OCI-LY3 (cell line): ENCODE data around the gene NCOR2.

Experiments
- H2AFZ ChIP-seq: fragments of 200-600, 300-600 bp; shearing (Covaris generic); 2 replicates; pipeline ENCODE4 v1.6.0; 2014; ENCODE audit warnings: antibody characterized with exemption, low read depth, low read length
- H3K27ac ChIP-seq: fragments of 200-600, 300-600 bp; sonication (generic); 2 replicates; pipeline ENCODE4 v1.5.1; 2014; ENCODE audit warnings: mild to moderate bottlenecking, low read length, moderate library complexity, mixed read lengths
- H3K27me3 ChIP-seq: fragments of 200-600, 300-600 bp; sonication (generic); 2 replicates; pipeline ENCODE4 v1.6.1; 2014; ENCODE audit warnings: low read depth, low read length, mixed read lengths
- H3K36me3 ChIP-seq: fragments of 200-600, 300-600 bp; sonication (generic); replicated peaks from 2 replicates; pipeline ENCODE3; 2014; ENCODE audit warnings: low read depth, low read length, mixed read lengths
- H3K4me1 ChIP-seq: fragments of 300-600, 200-600 bp; sonication (generic); 2 replicates; pipeline ENCODE4 v1.6.1; 2014; ENCODE audit warnings: low read length, mixed read lengths
- H3K4me2 ChIP-seq: fragments of 200-600, 300-600 bp; sonication (generic); 2 replicates; pipeline ENCODE4 v1.6.1; 2014; ENCODE audit warnings: low read length, mixed read lengths
- H3K4me3 ChIP-seq: fragments of 300-600, 200-600 bp; sonication (generic); 2 replicates; pipeline ENCODE4 v1.5.1; 2014; ENCODE audit warnings: antibody characterized with exemption, mild to moderate bottlenecking, low read length, moderate library complexity
- H3K79me2 ChIP-seq: fragments of 300-600, 200-600 bp; shearing (Covaris generic); 2 replicates; pipeline ENCODE4 v1.6.1; 2014; ENCODE audit warnings: mild to moderate bottlenecking, low read length, mixed read lengths
- H3K9ac ChIP-seq: fragments of 300-600, 200-600 bp; shearing (Covaris generic); 2 replicates; pipeline ENCODE4 v1.6.0; 2014; ENCODE audit warnings: mild to moderate bottlenecking, low read length, moderate library complexity
- H3K9me3 ChIP-seq: fragments of 200-600, 300-600 bp; shearing (Covaris generic); 2 replicates; pipeline ENCODE4 v1.6.1; 2014; ENCODE audit warnings: low read length, mixed read lengths; ENCODE audit not compliant: insufficient read depth
- H4K20me1 ChIP-seq: fragments of 200-600, 300-600 bp; sonication (generic); 2 replicates; pipeline ENCODE4 v1.6.1; 2016; ENCODE audit warnings: low read length, mixed read lengths; ENCODE audit not compliant: insufficient read depth
- EZH2phosphoT487 ChIP-seq: fragments of 200-600 bp; shearing (Covaris generic); IDR thresholded peaks from 2 replicates; pipeline ENCODE4 v1.6.1; 2018; ENCODE audit warnings: antibody characterized with exemption, mixed run types, low read depth
- TF ChIP-seq, protein P1 (sequence below): fragments of 200-600, 300-600 bp; sonication (generic); IDR thresholded peaks from 2 replicates; pipeline ENCODE4 v1.5.1; 2014; ENCODE audit warnings: antibody characterized with exemption, low read length, low read depth

NCOR2 gene

DNA sequence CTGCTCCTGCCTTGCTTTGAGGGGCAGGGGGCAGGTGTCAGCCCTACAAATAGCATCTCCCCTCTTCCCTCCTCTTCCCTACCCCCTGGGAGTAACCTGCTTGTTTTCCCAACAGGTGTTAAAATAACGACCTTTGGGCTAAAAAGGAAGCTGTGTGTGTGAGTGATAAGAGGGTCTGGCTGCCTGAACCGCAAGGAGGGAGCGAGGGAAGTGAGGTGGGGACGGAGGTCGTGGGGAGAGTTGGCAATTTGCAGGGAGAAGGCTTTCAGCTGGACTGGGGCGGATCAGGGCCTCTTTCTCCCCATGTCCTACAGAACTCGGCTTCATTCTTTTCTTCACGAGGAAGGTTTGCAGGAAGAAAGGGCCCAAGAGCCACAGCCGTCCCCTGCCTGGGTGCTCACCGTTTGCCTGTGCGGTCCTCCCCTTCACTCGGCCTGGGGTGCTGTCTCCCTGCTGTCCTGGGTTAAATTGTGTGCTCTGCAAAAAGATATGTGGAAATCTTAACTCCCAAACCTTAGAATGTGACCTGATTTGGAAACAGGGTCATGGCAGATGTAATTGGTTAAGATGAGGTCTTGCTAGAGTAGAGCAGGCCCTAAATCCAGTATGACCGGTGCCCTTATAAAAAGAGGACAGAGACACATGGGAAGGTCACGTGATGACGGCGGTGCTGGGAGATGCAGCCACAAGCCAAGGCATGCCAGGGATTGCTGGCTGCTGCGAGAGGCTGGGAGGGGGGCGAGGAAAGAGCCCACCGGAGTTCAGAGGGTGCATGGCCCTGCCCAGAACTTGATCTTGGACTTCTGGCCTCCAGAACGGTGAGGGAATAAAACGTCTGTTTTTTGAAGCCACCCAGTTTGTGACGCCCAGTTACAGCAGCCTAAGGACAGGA, 38.7 kb upstream of the NCOR2 start:
- peaks cover 30% of the 10 kb centered on the region for H3K4me1 ChIP-seq
- H3K4me2 ChIP-seq = no peak overlapping the region
- H3K27me3 ChIP-seq = peaks cover 26% of the 10 kb centered on the region
- no peaks in the 10 kb centered on the region for H3K36me3 ChIP-seq
- no peak overlapping the region for H3K9ac ChIP-seq
- no peak overlapping the region for H3K27ac ChIP-seq
- H3K4me3 ChIP-seq = no peak overlapping the region
- H3K79me2 ChIP-seq = no peaks in the 10 kb centered on the region
- no peaks in the 10 kb centered on the region for H3K9me3 ChIP-seq
- H2AFZ ChIP-seq = no peak overlapping the region
- TF ChIP-seq, protein P1, sequence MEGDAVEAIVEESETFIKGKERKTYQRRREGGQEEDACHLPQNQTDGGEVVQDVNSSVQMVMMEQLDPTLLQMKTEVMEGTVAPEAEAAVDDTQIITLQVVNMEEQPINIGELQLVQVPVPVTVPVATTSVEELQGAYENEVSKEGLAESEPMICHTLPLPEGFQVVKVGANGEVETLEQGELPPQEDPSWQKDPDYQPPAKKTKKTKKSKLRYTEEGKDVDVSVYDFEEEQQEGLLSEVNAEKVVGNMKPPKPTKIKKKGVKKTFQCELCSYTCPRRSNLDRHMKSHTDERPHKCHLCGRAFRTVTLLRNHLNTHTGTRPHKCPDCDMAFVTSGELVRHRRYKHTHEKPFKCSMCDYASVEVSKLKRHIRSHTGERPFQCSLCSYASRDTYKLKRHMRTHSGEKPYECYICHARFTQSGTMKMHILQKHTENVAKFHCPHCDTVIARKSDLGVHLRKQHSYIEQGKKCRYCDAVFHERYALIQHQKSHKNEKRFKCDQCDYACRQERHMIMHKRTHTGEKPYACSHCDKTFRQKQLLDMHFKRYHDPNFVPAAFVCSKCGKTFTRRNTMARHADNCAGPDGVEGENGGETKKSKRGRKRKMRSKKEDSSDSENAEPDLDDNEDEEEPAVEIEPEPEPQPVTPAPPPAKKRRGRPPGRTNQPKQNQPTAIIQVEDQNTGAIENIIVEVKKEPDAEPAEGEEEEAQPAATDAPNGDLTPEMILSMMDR = no peak
- no peak for TF ChIP-seq EZH2phosphoT487
- no peaks in the 10 kb centered on the region for H4K20me1 ChIP-seq

DNA sequence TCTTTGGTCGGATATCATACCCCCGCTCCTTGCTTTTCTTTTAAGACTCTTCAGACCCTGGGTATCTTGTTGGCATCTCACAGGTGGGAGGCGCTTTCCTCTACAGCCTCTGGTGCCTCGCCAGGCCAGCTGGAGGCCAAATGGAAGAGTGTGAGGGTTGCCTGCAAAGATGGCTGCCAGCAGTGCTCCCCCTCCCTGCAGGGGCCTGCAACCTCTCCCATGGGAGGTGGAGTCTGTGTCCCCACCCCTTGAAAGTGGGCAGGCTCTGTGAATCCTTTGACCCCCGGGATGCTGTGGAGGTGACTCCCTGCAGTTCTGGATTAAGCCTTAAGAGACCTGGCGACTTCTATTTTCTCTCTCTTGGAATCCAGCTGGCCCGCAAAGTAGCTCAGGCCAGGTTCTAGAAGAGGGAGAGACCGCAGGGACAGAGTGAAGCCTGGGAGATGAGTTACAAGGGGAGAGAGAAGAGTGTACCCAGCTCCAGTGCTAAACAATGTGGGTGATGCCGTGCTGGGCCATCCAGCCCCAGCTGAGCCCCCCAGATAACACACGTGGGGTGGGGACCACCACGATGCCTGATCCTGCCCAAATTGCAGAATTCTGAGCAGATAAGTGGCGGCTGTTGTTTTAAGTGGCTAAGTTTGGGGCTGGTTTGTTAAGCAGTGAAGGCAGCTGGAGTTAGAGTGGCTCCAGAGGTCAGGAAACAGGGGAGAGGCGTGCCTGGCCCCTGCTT, 37.9 kb upstream of the NCOR2 start:
- Histone ChIP-seq H3K4me3 (no peak overlapping the region), H3K27me3 (peaks cover 18% of the 10 kb centered on the region), H3K9ac (no peak overlapping the region), H3K79me2 (no peaks in the 10 kb centered on the region), H3K9me3 (no peaks in the 10 kb centered on the region), H3K4me1 (peaks cover 25% of the 10 kb centered on the region), H2AFZ (no peak overlapping the region), H3K27ac (no peak overlapping the region), H4K20me1 (no peaks in the 10 kb centered on the region), H3K36me3 (no peaks in the 10 kb centered on the region), H3K4me2 (no peak overlapping the region)
- TF ChIP-seq, protein P1 = no peak
- no peak for TF ChIP-seq EZH2phosphoT487

DNA sequence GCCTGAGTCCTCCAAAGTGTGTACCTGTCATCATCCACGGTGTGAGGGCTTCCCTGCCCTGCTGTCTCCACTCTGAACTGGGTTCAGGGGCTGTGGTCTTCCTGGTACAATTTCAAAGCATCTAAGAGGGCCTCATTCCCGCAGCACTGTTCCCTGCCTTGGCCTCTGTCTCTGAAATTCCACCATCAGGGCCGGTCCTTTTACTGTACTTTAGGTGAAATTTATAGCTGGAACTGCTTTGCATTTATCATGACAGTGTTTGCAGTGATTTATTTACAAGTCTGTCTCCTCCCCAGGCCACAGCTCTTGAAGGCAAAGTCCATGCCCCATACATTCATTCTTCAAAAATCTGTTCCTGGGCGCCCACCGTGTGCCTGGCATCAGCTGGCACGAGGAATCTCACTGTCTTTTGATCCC, 36.9 kb upstream of the NCOR2 start:
- Histone ChIP-seq H3K4me3 (no peak overlapping the region), H3K4me2 (no peak overlapping the region), H3K4me1 (peaks cover 15% of the 10 kb centered on the region), H3K27me3 (peaks cover 17% of the 10 kb centered on the region), H2AFZ (no peak overlapping the region), H3K79me2 (no peaks in the 10 kb centered on the region), H3K27ac (no peak overlapping the region), H3K9ac (no peak overlapping the region), H4K20me1 (no peaks in the 10 kb centered on the region), H3K9me3 (no peaks in the 10 kb centered on the region), H3K36me3 (no peaks in the 10 kb centered on the region)
- no peak for TF ChIP-seq EZH2phosphoT487
- TF ChIP-seq, protein P1 = no peak

DNA sequence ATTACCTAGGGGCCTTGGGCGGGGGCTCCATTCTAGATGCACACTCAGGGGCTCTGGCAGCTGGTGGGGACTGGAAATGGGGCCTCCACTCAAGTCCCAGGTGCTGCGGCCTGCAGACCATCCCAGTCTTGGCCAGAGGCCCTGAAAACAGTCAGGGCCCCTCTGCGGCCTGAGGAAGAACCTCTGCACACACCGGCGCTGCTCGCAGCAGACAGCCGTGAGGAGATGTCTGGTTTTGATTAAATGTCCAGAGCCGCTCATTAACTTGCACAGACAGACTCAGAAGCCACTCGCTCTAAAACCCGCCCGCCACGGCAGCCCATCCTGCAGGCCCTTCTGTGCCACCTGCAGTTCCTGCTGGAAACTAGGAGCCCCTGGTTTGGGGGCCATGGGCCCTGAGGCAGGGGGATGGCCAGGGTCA, 36.4 kb upstream of the NCOR2 start:
- Histone ChIP-seq H3K36me3 (no peaks in the 10 kb centered on the region), H4K20me1 (no peaks in the 10 kb centered on the region), H3K4me1 (peaks cover 10% of the 10 kb centered on the region), H3K27ac (no peak overlapping the region), H3K4me3 (no peak overlapping the region), H3K79me2 (no peaks in the 10 kb centered on the region), H3K9ac (no peak overlapping the region), H3K9me3 (no peaks in the 10 kb centered on the region), H3K27me3 (peaks cover 21% of the 10 kb centered on the region), H3K4me2 (no peak overlapping the region), H2AFZ (no peak overlapping the region)
- TF ChIP-seq, protein P1 = no peak
- TF ChIP-seq EZH2phosphoT487 = no peak
